ENCODE data around the gene CADM1.

- TF ChIP-seq POLR2AphosphoS5 (IDR thresholded peaks at IDR 0.05) (no peak), CTCF (IDR thresholded peaks at IDR 0.05) (no peak), POLR2A (IDR thresholded peaks at IDR 0.05; ENCODE audit: low read depth) (no peak), EP300 (IDR thresholded peaks at IDR 0.05) (no peak)
Observed at GRCh38 chr11:115213007-115213406, 291.2 kb downstream of the CADM1 start.

Measured in esophagus muscularis mucosa (tissue), 4 donors.